ENCODE data around the gene DCLK3. TPM values are rescaled to one million over a fixed set of nuclear protein-coding genes. Genes with fewer than 3 reads are reported as not detected.

Gene DCLK3
- total and polyA plus RNA-seq, 2 of the 8 experiments (the other 6 are each of a cell fraction or from before 2014, with no cell fraction given): 0.27 to 0.63 TPM

GRCh38 chr3:36751326-36751725 is 13.0 kb downstream of the DCLK3 start:
- Histone ChIP-seq H2AFZ (ENCODE audit: low read length) (no peak overlapping the region), H4K5ac (ENCODE audit: insufficient read length, low read depth, low read length) (no peak overlapping the region), H4K8ac (ENCODE audit: extremely low read depth, insufficient read depth, low read length) (no peak overlapping the region), H2BK15ac (ENCODE audit: low read length) (no peak overlapping the region), H3K27me3 (replicated peaks in 1 of 4; ENCODE audit: control insufficient read depth in 3 of 4, extremely low read depth in 1 of 4, insufficient read depth in 3 of 4, low read length in 3 of 4) (no peaks in the 10 kb centered on the region), H3K36me3 (ENCODE audit: control insufficient read depth in 2 of 4, insufficient read depth in 4 of 4, low read length in 3 of 4) (no peaks in the 10 kb centered on the region), H3K14ac (ENCODE audit: insufficient read length) (no peak overlapping the region), H2BK12ac (ENCODE audit: low read depth, low read length) (no peak overlapping the region), H2BK20ac (ENCODE audit: low read length) (no peak overlapping the region), H4K91ac (replicated peaks; ENCODE audit: insufficient read length, low read length) (no peak overlapping the region), H3K4me3 (ENCODE audit: extremely low read depth in 1 of 4, insufficient read depth in 2 of 4, low read depth in 3 of 4, low read length in 4 of 4) (no peak overlapping the region), H3K23ac (ENCODE audit: insufficient read length) (no peak overlapping the region), H3K9me3 (ENCODE audit: insufficient read depth in 2 of 2, low read depth in 1 of 2, low read length in 1 of 2) (no peaks in the 10 kb centered on the region), H3K9ac (replicated peaks in 1 of 4; ENCODE audit: extremely low read depth in 1 of 4, low read depth in 3 of 4, low read length in 3 of 4) (no peak overlapping the region), H3K27ac (ENCODE audit: low read depth, low read length) (no peak overlapping the region), H3K4me2 (ENCODE audit: insufficient read depth in 1 of 2, low read depth in 2 of 2, low read length in 2 of 2) (no peak overlapping the region), H4K20me1 (replicated peaks in 1 of 2; ENCODE audit: control insufficient read depth in 1 of 2, insufficient read depth in 2 of 2, low read length in 2 of 2) (no peaks in the 10 kb centered on the region), H3K4me1 (replicated peaks in 1 of 4; ENCODE audit: control insufficient read depth in 3 of 4, insufficient read depth in 4 of 4, low read length in 3 of 4) (no peaks in the 10 kb centered on the region), H3K4ac (replicated peaks; ENCODE audit: insufficient read length, low read depth, low read length) (no peak overlapping the region), H3K56ac (replicated peaks; ENCODE audit: insufficient read length, low read depth, low read length) (no peak overlapping the region), H2BK120ac (replicated peaks; ENCODE audit: low read depth, low read length) (no peak overlapping the region), H3K18ac (ENCODE audit: extremely low read depth, low read length) (no peak overlapping the region), H2AK5ac (ENCODE audit: low read depth, low read length) (no peak overlapping the region), H3K23me2 (ENCODE audit: low read depth, low read length) (no peaks in the 10 kb centered on the region), H3K79me1 (ENCODE audit: low read depth, low read length) (no peaks in the 10 kb centered on the region), H3K79me2 (ENCODE audit: control insufficient read depth in 1 of 2, insufficient read depth in 2 of 2, low read length in 2 of 2) (no peaks in the 10 kb centered on the region), H2BK5ac (ENCODE audit: low read depth, low read length) (no peak overlapping the region)
- ChIA-PET CTCF (ENCODE audit: partially characterized antibody) (interaction anchor here (0.6 to 4.6 kb wide), 5 partner anchors 9 to 790 kb away, joined by 3 to 38 read pairs (median 3); no protein-coding TSS in a partner anchor), POLR2A (ENCODE audit: partially characterized antibody) (interaction anchor here (1.0 kb wide), 1 partner anchor 9 kb away, joined by 3 read pairs; no protein-coding TSS in a partner anchor)
- WGBS, 2 experiments (ENCODE audit: extremely low coverage in 1 of 2, insufficient coverage in 1 of 2, insufficient read length in 1 of 2, insufficient replicate concordance in 2 of 2, low coverage in 1 of 2, low lambda C conversion rate in 2 of 2, missing lambda C conversion rate in 1 of 2): 81% methylated on average over 1 of the region's 1 CpG; no CpG with 5 or more reads in 1 of the 2 experiments
- FAIRE-seq (no peak), DNase-seq (ENCODE audit: low read depth in 1 of 2, low spot score in 2 of 2) (no peak)
- TF ChIP-seq MAFK (IDR thresholded peaks at IDR 0.05; ENCODE audit: low read depth, low read length): no peak
- TF ChIP-seq USF2 (IDR thresholded peaks at IDR 0.05; ENCODE audit: low read length): no peak
- TF ChIP-seq CEBPB (IDR thresholded peaks at IDR 0.05; ENCODE audit: low read depth, low read length): no peak
- TF ChIP-seq ZNF274 (IDR thresholded peaks at IDR 0.05; ENCODE audit: borderline replicate concordance, extremely low read depth, low read length): no peak
- TF ChIP-seq RNF2 (IDR thresholded peaks at IDR 0.05; ENCODE audit: borderline replicate concordance, low read depth, low read length, missing control alignments, poor library complexity, severe bottlenecking): no peak
- no peak for TF ChIP-seq JUN (IDR thresholded peaks at IDR 0.05; ENCODE audit: low read depth, low read length)
- TF ChIP-seq EP300 (IDR thresholded peaks at IDR 0.05; ENCODE audit: borderline replicate concordance in 1 of 2, low read depth in 2 of 2, low read length in 2 of 2): no peak
- TF ChIP-seq E2F6 (IDR thresholded peaks at IDR 0.05): no peak
- TF ChIP-seq NRF1 (IDR thresholded peaks at IDR 0.05; ENCODE audit: low read depth, low read length): no peak
- no peak for TF ChIP-seq SP2 (IDR thresholded peaks at IDR 0.05; ENCODE audit: low read length)
- no peak for TF ChIP-seq TEAD4 (IDR thresholded peaks at IDR 0.05; ENCODE audit: low read depth, low read length)
- TF ChIP-seq CHD1 (IDR thresholded peaks at IDR 0.05; ENCODE audit: low read depth, low read length): no peak
- no peak for TF ChIP-seq POLR2A (IDR thresholded peaks at IDR 0.05; ENCODE audit: control extremely low read depth in 1 of 2, low read depth in 2 of 2, low read length in 2 of 2)
